Stimulated activated naive CD4-positive, alpha-beta T cell (primary cell): ENCODE results near the gene LNX1.
"Not testable (repeated sequence)": the region's sequence is repeated elsewhere in the genome, so short reads cannot be mapped to it uniquely, and the experiment has no call there.

Experiments
- DNase-seq, 6 experiments: peaks; one replicate each; lab custom pipeline; 2025; lab: John Stamatoyannopoulos, UW

LNX1 gene

GRCh38 chr4:53494851-53495250 lies 96.4 kb downstream of the LNX1 start:
- no peak for DNase-seq

- DNase-seq = no peak
Observed at GRCh38 chr4:53490965-53491622, 100.2 kb downstream of the LNX1 start.

- no peak for DNase-seq
Observed at GRCh38 chr4:53490161-53490956, 100.9 kb downstream of the LNX1 start.

GRCh38 chr4:53489279-53489889 lies 101.9 kb downstream of the LNX1 start:
- DNase-seq = no peak

GRCh38 chr4:53487766-53488165 lies 103.5 kb downstream of the LNX1 start:
- no peak for DNase-seq

- no peak for DNase-seq
Observed at GRCh38 chr4:53485658-53486040, 105.6 kb downstream of the LNX1 start.

- no peak for DNase-seq
Observed at GRCh38 chr4:53484911-53485657, 106.2 kb downstream of the LNX1 start.

GRCh38 chr4:53483250-53483649 lies 108.0 kb downstream of the LNX1 start:
- no peak for DNase-seq

GRCh38 chr4:53481586-53481985 lies 109.7 kb downstream of the LNX1 start:
- DNase-seq = no peak

GRCh38 chr4:53480909-53481308 lies 110.4 kb downstream of the LNX1 start:
- DNase-seq = no peak

GRCh38 chr4:53479736-53480525 lies 111.4 kb downstream of the LNX1 start:
- no peak for DNase-seq

GRCh38 chr4:53478671-53479456 lies 112.4 kb downstream of the LNX1 start:
- DNase-seq = no peak

GRCh38 chr4:53477636-53478035 lies 113.7 kb downstream of the LNX1 start:
- no peak for DNase-seq

- no peak for DNase-seq
Observed at GRCh38 chr4:53477038-53477565, 114.2 kb downstream of the LNX1 start.

- DNase-seq = no peak
Observed at GRCh38 chr4:53476232-53477037, 114.9 kb downstream of the LNX1 start.

- DNase-seq = not testable (repeated sequence)
Observed at GRCh38 chr4:53466576-53466975, 124.7 kb downstream of the LNX1 start.

- no peak for DNase-seq
Observed at GRCh38 chr4:53465891-53466290, 125.4 kb downstream of the LNX1 start.

GRCh38 chr4:53465281-53465680 lies 126.0 kb downstream of the LNX1 start:
- no peak for DNase-seq

- no peak for DNase-seq
Observed at GRCh38 chr4:53463340-53463739, 127.9 kb downstream of the LNX1 start.

GRCh38 chr4:53461244-53461643 lies 130.0 kb downstream of the LNX1 start:
- DNase-seq = no peak
